Melanocyte of skin (primary cell): ENCODE results near the gene CD247. TPM values are rescaled to one million over a fixed set of nuclear protein-coding genes. Genes with fewer than 3 reads are reported as not detected.

Experiments
- total RNA-seq, 2 donors: library from RNA; depleted of rRNA; stranded (reverse); fragments of >200 nt; gene quantifications; 2 replicates each; pipeline ENCODE4 v1.2.3, GENCODE V29; 2012

Gene CD247
- under 1 TPM; 0.33 to 0.34 TPM for total RNA-seq

GRCh38 chr1:167518331-167518700, at the start of gene CD247:
Gene CD247, minus strand, starts transcription at chr1:167518529. Its CDS starts 64 bp downstream, at chr1:167518465.

GRCh38 chr1:167553136-167554027, 35.1 kb upstream of the CD247 start, which contains the start of gene CREG1:
Gene CREG1, minus strand, starts transcription at chr1:167553762.

Other genes starting within 250 kb of the CD247 start
- 10 to 100 TPM; 74.9 to 84.0 TPM for gene CREG1, start 35.2 kb upstream of the CD247 start, total RNA-seq
- under 1 TPM in 1 of 2 donors, not detected in 1; 0.33 TPM for gene RCSD1, start 111.7 kb upstream of the CD247 start, total RNA-seq
- 10 to 100 TPM; 26.2 to 46.3 TPM for gene MPZL1, start 203.5 kb upstream of the CD247 start, total RNA-seq